DOHH2 (cell line): Measurements from ENCODE around the gene MRFAP1.

Experiments used
- EZH2phosphoT487 ChIP-seq: fragments of 200-600 bp; sonication (generic); IDR thresholded peaks from 2 replicates; pipeline ENCODE4 v1.6.1; 2017; ENCODE audit warnings: borderline replicate concordance, mild to moderate bottlenecking, antibody characterized with exemption, low read length, moderate library complexity, mixed read lengths
- TF ChIP-seq, protein P1 (sequence below): fragments of 200-600 bp; sonication (generic); IDR thresholded peaks from one replicate; pipeline ENCODE4 v1.5.1; 2014; ENCODE audit warnings: antibody characterized with exemption, mild to moderate bottlenecking, low read depth, low read length; ENCODE audit not compliant: poor library complexity, severe bottlenecking

- TF ChIP-seq, protein P1, sequence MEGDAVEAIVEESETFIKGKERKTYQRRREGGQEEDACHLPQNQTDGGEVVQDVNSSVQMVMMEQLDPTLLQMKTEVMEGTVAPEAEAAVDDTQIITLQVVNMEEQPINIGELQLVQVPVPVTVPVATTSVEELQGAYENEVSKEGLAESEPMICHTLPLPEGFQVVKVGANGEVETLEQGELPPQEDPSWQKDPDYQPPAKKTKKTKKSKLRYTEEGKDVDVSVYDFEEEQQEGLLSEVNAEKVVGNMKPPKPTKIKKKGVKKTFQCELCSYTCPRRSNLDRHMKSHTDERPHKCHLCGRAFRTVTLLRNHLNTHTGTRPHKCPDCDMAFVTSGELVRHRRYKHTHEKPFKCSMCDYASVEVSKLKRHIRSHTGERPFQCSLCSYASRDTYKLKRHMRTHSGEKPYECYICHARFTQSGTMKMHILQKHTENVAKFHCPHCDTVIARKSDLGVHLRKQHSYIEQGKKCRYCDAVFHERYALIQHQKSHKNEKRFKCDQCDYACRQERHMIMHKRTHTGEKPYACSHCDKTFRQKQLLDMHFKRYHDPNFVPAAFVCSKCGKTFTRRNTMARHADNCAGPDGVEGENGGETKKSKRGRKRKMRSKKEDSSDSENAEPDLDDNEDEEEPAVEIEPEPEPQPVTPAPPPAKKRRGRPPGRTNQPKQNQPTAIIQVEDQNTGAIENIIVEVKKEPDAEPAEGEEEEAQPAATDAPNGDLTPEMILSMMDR: no peak
- no peak for TF ChIP-seq EZH2phosphoT487
Observed at GRCh38 chr4:6686104-6686787, 45.8 kb downstream of the MRFAP1 start.
